AG04450 (cell line): Measurements from ENCODE around the gene RBM45. TPM values are rescaled to one million over a fixed set of nuclear protein-coding genes. Genes with fewer than 3 reads are reported as not detected.

Experiments
- CTCF ChIA-PET: fragments of 300-600, 350-600 bp; formaldehyde crosslinking; extraction: SDS; loops from one replicate; lab custom pipeline; 2022; ENCODE audit warnings: antibody characterized with exemption, inconsistent platforms; lab: Charles Lee
- POLR2A ChIA-PET: fragments of 350-600 bp; formaldehyde crosslinking; extraction: SDS; loops from one replicate; lab custom pipeline; 2021; ENCODE audit warnings: antibody characterized with exemption, inconsistent platforms; lab: Yijun Ruan, JAX
- DNase-seq: peaks from one replicate; pipeline ENCODE4 v3.0.0-alpha.2; 2011; ENCODE audit warnings: low read depth, low spot score
- H3K27ac ChIP-seq: one replicate; pipeline ENCODE4 v1.5.1; 2012; ENCODE audit warnings: low read depth, low read length, control low read depth
- H3K27me3 ChIP-seq: one replicate; pipeline ENCODE4 v1.6.0; 2012; ENCODE audit warnings: low read length; ENCODE audit not compliant: control insufficient read depth, insufficient read depth
- H3K4me3 ChIP-seq: 2 replicates; pipeline ENCODE4 v1.5.1; 2011; ENCODE audit warnings: mild to moderate bottlenecking, low read depth, low read length, control low read depth
- H3K9me3 ChIP-seq: 2 replicates; pipeline ENCODE4 v1.5.1; 2012; ENCODE audit warnings: low read length; ENCODE audit not compliant: control insufficient read depth, insufficient read depth
- CTCF ChIP-seq: IDR thresholded peaks from 2 replicates; pipeline ENCODE4 v1.5.1; 2011; ENCODE audit warnings: low read depth, low read length, control low read depth, inconsistent platforms
- polyA plus RNA-seq: library from polyadenylated mRNA; depleted of rRNA; stranded (reverse); fragments of >200 nt; gene quantifications from 2 replicates; pipeline ENCODE4 v1.2.3, GENCODE V29; 2011; rRNA removed
- small RNA-seq: library from RNA; depleted of rRNA; stranded (forward); fragments of <200 nt; gene quantifications from one replicate; pipeline ENCODE3, GENCODE V24; 2012; ENCODE audit warnings: low read depth; ENCODE audit not compliant: insufficient read length

The RBM45 gene
- polyA plus RNA-seq, 1 experiment = 21.9 TPM

DNA sequence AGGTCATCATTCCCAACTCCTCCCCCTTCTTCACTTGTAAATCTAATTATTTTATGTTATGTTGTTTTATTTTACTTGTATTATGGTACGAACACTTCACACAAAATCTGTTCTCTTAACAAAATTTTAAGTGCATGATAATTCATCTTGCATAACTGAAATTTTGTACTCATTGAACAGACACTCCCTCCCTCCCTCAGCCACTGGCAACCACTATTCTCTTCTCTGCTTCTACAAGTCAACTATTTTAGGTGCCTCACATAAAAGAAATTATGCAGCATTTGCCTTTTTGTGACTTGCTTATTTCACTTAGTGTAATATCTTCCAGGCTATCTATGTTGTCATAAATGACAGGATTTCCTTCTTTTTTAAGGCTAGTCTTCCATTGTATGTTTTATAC is 51.7 kb downstream of the RBM45 start:
- no peak overlapping the region for H3K27ac ChIP-seq
- H3K9me3 ChIP-seq = no peaks in the 10 kb centered on the region
- DNase-seq = no peak
- no peak overlapping the region for H3K4me3 ChIP-seq
- no peak for TF ChIP-seq CTCF
- POLR2A ChIA-PET = no interaction called here
- no peaks in the 10 kb centered on the region for H3K27me3 ChIP-seq
- CTCF ChIA-PET = no interaction called here

GRCh38 chr2:178173657-178174056 is 61.4 kb downstream of the RBM45 start:
- TF ChIP-seq CTCF = no peak
- POLR2A ChIA-PET = no interaction called here
- Histone ChIP-seq H3K27me3 (peaks cover 2% of the 10 kb centered on the region), H3K27ac (no peak overlapping the region), H3K9me3 (no peaks in the 10 kb centered on the region), H3K4me3 (no peak overlapping the region)
- no peak for DNase-seq
- CTCF ChIA-PET = interaction anchor here (1.9 kb wide), 1 partner anchor 62 kb away, joined by 6 read pairs; the partner anchor contains the start of gene RBM45

- H3K9me3 ChIP-seq = no peaks in the 10 kb centered on the region
- DNase-seq = no peak
- TF ChIP-seq CTCF = no peak
- ChIA-PET POLR2A (no interaction called here), CTCF (interaction anchor here (1.0 kb wide), 1 partner anchor 46 kb away, joined by 3 read pairs; no protein-coding TSS in a partner anchor)
- H3K4me3 ChIP-seq = no peak overlapping the region
- H3K27ac ChIP-seq = no peak overlapping the region
- H3K27me3 ChIP-seq = peaks cover 2% of the 10 kb centered on the region
These were observed 64.9 kb downstream of the RBM45 start for GRCh38 chr2:178177066-178177679.

Small RNAs within 50 kb of the gene (small RNA-seq; reads per million reads assigned to genes)
- gene AC011998.1 (not detected), gene RNU5E-9P (not detected)

Other genes starting within 250 kb of the RBM45 start
- 0.02 and 0.24 TPM in 2 replicates for gene PDE11A, start 39.7 kb upstream of the RBM45 start, polyA plus RNA-seq
- gene OSBPL6, start 82.1 kb downstream of the RBM45 start, polyA plus RNA-seq = 4.5 and 5.0 TPM in 2 replicates